ENCODE data around the gene NSD2. TPM values are rescaled to one million over a fixed set of nuclear protein-coding genes. Genes with fewer than 3 reads are reported as not detected.

The NSD2 gene
- total RNA-seq, 3 donors from 2014 or later = 82.8 to 114 (median 83.3) TPM

DNA sequence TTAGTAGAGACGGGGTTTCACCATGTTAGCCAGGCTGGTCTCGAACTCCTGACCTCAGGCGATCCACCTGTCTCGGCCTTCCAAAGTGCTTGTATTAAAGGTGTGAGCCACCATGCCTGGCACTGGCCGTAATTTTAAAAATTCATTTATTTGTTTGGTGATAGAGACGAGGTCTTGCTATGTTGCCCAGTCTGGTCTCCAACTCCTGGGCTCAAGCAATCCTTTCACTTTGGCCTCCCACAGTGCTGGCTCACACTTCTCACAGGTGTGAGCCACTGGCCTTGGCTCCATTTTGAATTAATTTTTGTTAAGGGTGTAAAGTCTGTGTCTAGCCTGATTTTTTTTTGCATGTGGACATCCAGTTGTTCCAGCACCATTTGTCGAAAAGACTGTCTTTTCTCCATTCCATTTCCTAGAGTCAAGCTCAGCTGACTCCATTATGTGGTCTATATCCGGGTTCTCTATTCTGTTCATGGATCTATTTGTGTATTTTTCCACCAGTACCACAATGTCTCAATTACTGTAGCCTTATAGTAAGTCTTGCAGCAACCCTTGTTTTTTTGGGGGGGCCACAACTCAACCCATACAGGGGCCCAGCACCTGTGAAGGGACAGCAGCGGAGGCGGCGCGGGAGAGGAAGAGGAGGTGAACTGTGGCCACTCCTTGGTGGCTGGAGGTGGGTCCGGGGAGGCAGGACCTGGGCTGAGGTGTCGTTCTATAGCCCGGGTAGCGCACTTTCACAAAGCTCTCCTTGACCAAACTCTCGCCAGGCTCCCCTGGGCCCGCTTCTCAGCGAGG is 1.5 kb upstream of the NSD2 start:
- TF ChIP-seq, protein P1, sequence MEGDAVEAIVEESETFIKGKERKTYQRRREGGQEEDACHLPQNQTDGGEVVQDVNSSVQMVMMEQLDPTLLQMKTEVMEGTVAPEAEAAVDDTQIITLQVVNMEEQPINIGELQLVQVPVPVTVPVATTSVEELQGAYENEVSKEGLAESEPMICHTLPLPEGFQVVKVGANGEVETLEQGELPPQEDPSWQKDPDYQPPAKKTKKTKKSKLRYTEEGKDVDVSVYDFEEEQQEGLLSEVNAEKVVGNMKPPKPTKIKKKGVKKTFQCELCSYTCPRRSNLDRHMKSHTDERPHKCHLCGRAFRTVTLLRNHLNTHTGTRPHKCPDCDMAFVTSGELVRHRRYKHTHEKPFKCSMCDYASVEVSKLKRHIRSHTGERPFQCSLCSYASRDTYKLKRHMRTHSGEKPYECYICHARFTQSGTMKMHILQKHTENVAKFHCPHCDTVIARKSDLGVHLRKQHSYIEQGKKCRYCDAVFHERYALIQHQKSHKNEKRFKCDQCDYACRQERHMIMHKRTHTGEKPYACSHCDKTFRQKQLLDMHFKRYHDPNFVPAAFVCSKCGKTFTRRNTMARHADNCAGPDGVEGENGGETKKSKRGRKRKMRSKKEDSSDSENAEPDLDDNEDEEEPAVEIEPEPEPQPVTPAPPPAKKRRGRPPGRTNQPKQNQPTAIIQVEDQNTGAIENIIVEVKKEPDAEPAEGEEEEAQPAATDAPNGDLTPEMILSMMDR (IDR thresholded peaks at IDR 0.05) = no peak
- Histone ChIP-seq H3K4me1 (ENCODE audit: low read depth) (peaks cover 31% of the 10 kb centered on the region), H3K9me3 (no peaks in the 10 kb centered on the region), H3K4me3 (peak overlapping the region; percentile 65), H3K36me3 (ENCODE audit: low read depth) (no peaks in the 10 kb centered on the region)
- intact Hi-C loops (cut with DNase I, micrococcal nuclease) = no loop called here
- peak; percentile 48 for ATAC-seq
- peak in 1 of 3 donors; percentile 10 for DNase-seq

DNA sequence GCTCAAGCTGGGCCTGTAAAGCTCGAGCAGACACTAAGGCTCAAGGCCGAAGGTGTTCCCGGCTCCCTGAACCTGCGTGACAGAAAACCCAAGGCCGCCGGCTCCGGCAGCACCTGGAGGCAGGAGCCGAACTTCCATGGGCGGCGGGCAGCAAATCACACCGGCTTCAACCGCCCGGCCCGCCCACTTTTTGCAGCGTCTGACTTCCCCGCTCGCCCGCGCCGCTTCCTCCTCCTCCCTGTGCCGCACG is 940 bp upstream of the NSD2 start:
- DNase-seq = peak; percentile 90 to 96 (median 93)
- TF ChIP-seq, protein P1 (IDR thresholded peaks at IDR 0.05) = no peak
- intact Hi-C loops (cut with DNase I, micrococcal nuclease) = no loop called here
- peak; percentile 78 for ATAC-seq
- peaks cover 34% of the 10 kb centered on the region for H3K4me1 ChIP-seq (ENCODE audit: low read depth)
- H3K36me3 ChIP-seq (ENCODE audit: low read depth) = no peaks in the 10 kb centered on the region
- peak overlapping the region; percentile 65 for H3K4me3 ChIP-seq
- H3K9me3 ChIP-seq = no peaks in the 10 kb centered on the region

DNA sequence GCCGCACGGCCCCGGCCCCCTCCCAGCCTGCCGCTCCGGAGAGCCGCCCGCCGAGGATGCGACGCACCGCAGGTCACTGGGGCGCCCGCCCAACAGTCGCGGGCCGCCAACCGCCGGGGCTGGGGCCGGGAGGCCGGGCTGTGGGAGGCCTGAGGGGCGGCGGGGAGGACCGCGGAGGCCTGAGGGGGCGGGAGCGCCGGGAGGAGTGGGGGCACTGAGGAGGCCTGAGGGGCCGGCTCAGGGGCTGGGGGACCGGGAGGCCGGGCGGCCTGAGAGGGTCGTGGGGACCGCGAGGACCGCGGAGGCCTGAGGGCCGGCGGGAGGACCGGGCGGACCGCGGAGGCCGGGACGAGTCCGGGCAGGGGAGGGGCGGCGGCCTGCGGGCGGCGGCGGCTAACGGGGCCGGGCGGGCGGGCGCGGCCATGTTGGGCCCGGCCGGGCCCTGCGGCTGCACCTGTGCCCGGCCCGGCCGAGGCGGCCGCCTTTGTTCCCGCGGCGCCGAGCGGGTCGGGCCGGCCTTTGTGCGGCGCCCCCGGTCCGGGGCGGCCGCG is 353 bp downstream of the NSD2 start:
- intact Hi-C loops (cut with DNase I, micrococcal nuclease) = no loop called here
- DNase-seq = peak in 2 of 3 donors; percentile 68 to 75
- TF ChIP-seq, protein P1 (IDR thresholded peaks at IDR 0.05) = no peak

DNA sequence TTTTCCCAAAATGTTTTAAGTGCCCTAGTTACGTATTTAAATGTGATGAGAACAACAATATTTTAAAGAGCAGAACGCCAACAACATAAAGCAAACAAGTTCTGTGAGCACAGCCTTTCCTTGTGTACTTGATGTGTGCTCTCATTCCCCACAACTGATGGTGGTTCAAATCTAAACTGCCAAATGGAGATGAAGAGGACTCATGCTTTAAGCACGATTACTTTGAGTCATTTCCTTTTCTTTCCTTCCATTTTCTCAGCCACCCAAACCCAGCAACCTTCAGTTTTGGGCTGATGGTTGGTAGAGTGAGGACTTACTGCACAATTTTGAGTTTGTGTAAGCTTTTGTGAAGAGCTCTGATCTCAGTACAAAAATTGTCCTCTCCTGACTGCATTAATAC is 1.7 kb downstream of the NSD2 start:
- DNase-seq = no peak
- H3K9me3 ChIP-seq = no peaks in the 10 kb centered on the region
- intact Hi-C loops (cut with DNase I, micrococcal nuclease) = no loop called here
- no peak overlapping the region for H3K4me3 ChIP-seq
- H3K4me1 ChIP-seq (ENCODE audit: low read depth) = peaks cover 39% of the 10 kb centered on the region
- TF ChIP-seq, protein P1 (IDR thresholded peaks at IDR 0.05) = no peak
- no peak for ATAC-seq
- H3K36me3 ChIP-seq (ENCODE audit: low read depth) = no peaks in the 10 kb centered on the region

More for the DNA sequence above, 353 bp downstream of the NSD2 start:
- H3K9me3 ChIP-seq = no peaks in the 10 kb centered on the region
- peaks cover 42% of the 10 kb centered on the region for H3K4me1 ChIP-seq (ENCODE audit: low read depth)
- H3K4me3 ChIP-seq = peak overlapping the region; percentile 81
- no peaks in the 10 kb centered on the region for H3K36me3 ChIP-seq (ENCODE audit: low read depth)
- ATAC-seq = no peak

DNA sequence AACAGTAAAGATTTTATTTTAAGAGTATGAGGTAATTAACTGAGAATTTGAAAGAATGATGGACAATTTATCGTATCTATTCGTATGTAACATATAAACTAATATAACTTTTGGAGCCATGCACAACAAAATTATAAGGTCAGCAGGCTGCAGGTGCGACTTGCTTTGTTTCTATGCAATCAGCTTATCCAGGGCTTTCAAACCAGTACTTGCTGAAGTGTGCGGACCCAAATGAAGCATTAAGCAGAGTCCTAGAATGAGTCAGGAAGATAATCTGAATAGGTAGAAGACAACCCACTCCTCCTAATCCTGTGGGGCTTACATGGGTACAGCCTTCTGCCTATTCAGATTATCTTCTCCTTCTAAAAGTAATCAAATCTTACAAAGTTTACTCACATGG is 2.1 kb downstream of the NSD2 start:
- Histone ChIP-seq H3K4me1 (ENCODE audit: low read depth) (peaks cover 36% of the 10 kb centered on the region), H3K4me3 (no peak overlapping the region), H3K36me3 (ENCODE audit: low read depth) (no peaks in the 10 kb centered on the region), H3K9me3 (no peaks in the 10 kb centered on the region)
- DNase-seq (no peak), ATAC-seq (no peak)
- TF ChIP-seq, protein P1 (IDR thresholded peaks at IDR 0.05) = no peak
- intact Hi-C loops (cut with DNase I, micrococcal nuclease) = no loop called here

Data from mucosa of descending colon (tissue), 3 donors.